GM12872 (cell line): ENCODE data around the gene RETREG2.

Experiments
- TF ChIP-seq, protein P1 (sequence below): IDR thresholded peaks from 3 replicates; pipeline ENCODE4 v1.5.1; 2011; ENCODE audit warnings: low read depth, mild to moderate bottlenecking, low read length, moderate library complexity; ENCODE audit not compliant: insufficient read depth

RETREG2 gene

DNA sequence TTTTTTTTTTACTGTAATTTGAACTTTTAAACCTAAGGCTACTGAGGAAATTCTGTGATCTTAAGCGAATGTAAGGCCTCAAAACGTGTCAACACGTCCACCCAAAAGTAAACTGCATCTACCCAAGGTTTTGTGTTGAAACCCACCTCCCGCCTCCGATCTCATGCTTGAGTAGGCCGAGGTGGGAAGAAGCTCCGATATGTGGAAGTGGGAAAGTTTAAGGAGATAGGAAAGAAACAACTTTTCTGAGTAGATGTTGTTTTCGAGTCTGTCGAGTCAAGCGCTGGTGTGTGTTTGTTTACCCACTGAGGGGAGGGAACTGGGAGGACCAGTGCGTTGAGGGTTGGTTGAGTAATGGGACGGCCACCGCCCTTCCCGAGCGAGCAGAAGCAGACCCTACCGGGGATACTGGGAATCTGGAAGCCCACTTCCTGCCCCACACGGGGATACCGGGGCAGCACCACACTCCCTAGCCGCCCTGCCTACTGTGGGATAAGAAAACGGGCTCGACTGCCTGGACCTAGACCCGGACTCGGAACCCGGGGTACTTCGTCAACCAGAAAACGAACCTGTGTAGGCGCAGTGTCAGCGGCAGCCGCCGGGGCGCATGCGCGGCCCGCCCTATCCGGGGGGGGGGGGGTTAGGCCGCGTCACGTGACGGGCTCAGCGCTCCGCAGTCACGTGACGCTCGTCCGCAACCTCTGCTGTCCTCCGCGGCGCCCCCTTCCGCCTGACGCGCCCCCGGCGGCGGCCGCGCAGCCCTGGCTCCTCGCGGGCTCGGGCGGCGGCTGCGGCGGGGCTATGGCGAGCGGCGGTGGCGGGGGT lies at the start of gene RETREG2:
Gene RETREG2, plus strand, starts transcription at position 724 of the 825 bp plus-strand sequence. Its CDS starts 78 bp downstream, at position 802.
- TF ChIP-seq, protein P1, sequence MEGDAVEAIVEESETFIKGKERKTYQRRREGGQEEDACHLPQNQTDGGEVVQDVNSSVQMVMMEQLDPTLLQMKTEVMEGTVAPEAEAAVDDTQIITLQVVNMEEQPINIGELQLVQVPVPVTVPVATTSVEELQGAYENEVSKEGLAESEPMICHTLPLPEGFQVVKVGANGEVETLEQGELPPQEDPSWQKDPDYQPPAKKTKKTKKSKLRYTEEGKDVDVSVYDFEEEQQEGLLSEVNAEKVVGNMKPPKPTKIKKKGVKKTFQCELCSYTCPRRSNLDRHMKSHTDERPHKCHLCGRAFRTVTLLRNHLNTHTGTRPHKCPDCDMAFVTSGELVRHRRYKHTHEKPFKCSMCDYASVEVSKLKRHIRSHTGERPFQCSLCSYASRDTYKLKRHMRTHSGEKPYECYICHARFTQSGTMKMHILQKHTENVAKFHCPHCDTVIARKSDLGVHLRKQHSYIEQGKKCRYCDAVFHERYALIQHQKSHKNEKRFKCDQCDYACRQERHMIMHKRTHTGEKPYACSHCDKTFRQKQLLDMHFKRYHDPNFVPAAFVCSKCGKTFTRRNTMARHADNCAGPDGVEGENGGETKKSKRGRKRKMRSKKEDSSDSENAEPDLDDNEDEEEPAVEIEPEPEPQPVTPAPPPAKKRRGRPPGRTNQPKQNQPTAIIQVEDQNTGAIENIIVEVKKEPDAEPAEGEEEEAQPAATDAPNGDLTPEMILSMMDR: peak; percentile 34; the same call in 1 of the 3 replicates

- TF ChIP-seq, protein P1: no peak
These were observed 49.7 kb upstream of the RETREG2 start for GRCh38 chr2:219128396-219128795.

DNA sequence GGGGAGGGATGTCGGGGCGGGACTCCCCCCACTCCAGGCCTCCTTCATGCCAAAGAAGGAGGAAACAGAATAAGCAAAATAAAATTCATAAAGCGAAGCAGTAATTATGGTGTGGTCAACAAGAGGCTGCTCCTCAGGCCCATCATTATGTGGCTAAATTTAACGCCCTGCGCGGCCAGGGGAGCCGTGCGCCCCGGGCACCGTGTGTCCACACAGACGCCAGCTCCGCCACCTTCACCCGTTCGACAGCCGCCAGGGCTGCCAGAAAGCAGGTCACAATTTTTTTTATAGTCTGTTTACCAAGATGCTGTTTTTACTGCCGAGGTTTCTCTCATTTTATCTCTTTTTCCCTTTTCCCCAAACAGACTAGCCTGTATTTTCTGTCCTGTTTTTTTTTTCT lies 48.5 kb upstream of the RETREG2 start:
- TF ChIP-seq, protein P1: no peak

GRCh38 chr2:219131327-219131726 lies 46.7 kb upstream of the RETREG2 start:
- TF ChIP-seq, protein P1: no peak

DNA sequence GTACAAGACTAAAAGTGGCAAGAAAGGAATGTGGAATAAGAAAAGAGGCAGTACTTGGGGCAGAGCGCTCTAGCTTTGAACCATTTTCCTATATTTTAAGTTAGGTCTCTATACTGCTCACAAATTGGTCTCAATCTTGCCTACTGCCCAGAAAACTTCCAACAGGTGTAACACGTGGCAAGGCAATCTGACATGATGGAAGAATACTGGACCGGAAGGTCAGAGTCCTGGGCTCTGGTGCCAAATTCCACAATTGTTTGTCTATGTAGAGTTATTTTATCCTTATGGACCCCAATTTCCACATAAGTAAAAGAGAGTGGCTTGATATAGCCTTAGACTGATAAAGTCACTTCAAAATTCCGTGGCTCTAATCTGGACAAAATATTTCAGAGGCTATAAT lies 46.3 kb upstream of the RETREG2 start:
- TF ChIP-seq, protein P1: no peak

- TF ChIP-seq, protein P1: no peak
These were observed 44.1 kb upstream of the RETREG2 start for GRCh38 chr2:219133976-219134375.

DNA sequence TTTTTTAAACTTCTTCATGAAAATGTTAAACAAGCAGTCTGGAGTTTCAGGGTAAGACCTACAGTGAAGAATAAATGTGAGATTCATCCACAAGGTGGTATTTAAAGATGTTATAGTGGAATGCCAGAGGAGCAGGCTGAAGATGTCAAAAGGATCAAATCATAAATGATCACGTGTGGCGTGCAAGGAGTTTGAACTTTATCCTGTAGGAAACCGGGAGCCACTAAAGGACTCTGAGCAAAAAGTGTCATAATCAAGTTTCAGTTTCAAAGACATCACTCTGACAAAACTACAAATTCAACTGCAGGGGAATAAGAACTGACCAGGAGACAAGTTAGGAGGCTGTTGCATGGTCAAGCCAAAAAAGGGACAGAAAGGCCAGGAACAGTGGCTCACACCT lies 37.4 kb upstream of the RETREG2 start:
- TF ChIP-seq, protein P1: no peak
